H1 (cell line): ENCODE measurements around the gene SLC22A14. TPM values are rescaled to one million over a fixed set of nuclear protein-coding genes. Genes with fewer than 3 reads are reported as not detected.

Source experiments
- CTCF ChIA-PET: fragments of 300-600 bp; sonication (Branson Sonifier 250); formaldehyde crosslinking; loops from one replicate; lab custom pipeline; 2021; ENCODE audit not compliant: partially characterized antibody; lab: Charles Lee
- POLR2A ChIA-PET: fragments of 300-600 bp; sonication (Branson Sonifier 250); formaldehyde crosslinking; loops from one replicate; lab custom pipeline; 2021; ENCODE audit warnings: inconsistent platforms; ENCODE audit not compliant: partially characterized antibody; lab: Charles Lee
- DNase-seq, 2 experiments: peaks; one replicate each; pipeline versions ENCODE4 v3.0.0 to v3.0.0-alpha.2; 2010 to 2022; ENCODE audit warnings: low spot score in 2 of 2, low read depth in 1 of 2, mixed read lengths in 1 of 2
- FAIRE-seq: peaks from 2 replicates; lab custom pipeline; 2011; peaks lifted over from hg19 to GRCh38; lab: Jason Lieb, UNC
- H2AFZ ChIP-seq: 2 replicates; pipeline ENCODE4 v1.8.1; 2012; ENCODE audit warnings: low read length, inconsistent platforms
- H2AK5ac ChIP-seq: 2 replicates; pipeline ENCODE4 v1.6.1; 2013; ENCODE audit warnings: low read depth, low read length
- H2BK120ac ChIP-seq: replicated peaks from 2 replicates; pipeline ENCODE3; 2013; ENCODE audit warnings: low read depth, low read length, inconsistent platforms
- H2BK12ac ChIP-seq: 2 replicates; pipeline ENCODE4 v1.6.1; 2013; ENCODE audit warnings: low read depth, low read length
- H2BK15ac ChIP-seq: 2 replicates; pipeline ENCODE4 v1.6.1; 2013; ENCODE audit warnings: low read length
- H2BK20ac ChIP-seq: 2 replicates; pipeline ENCODE4 v1.6.1; 2013; ENCODE audit warnings: low read length
- H2BK5ac ChIP-seq: 2 replicates; pipeline ENCODE4 v1.6.1; 2013; ENCODE audit warnings: low read depth, low read length
- H3K14ac ChIP-seq: 2 replicates; pipeline ENCODE4 v1.6.1; 2013; ENCODE audit warnings: inconsistent platforms; ENCODE audit not compliant: insufficient read length
- H3K18ac ChIP-seq: 2 replicates; pipeline ENCODE4 v1.6.1; 2013; ENCODE audit warnings: low read length; ENCODE audit errors: extremely low read depth
- H3K23ac ChIP-seq: 2 replicates; pipeline ENCODE4 v1.6.1; 2013; ENCODE audit warnings: inconsistent platforms; ENCODE audit not compliant: insufficient read length
- H3K23me2 ChIP-seq: 2 replicates; pipeline ENCODE4 v1.6.1; 2013; ENCODE audit warnings: low read depth, low read length
- H3K27ac ChIP-seq: 2 replicates; pipeline ENCODE4 v1.6.1; 2011; ENCODE audit warnings: low read depth, low read length, inconsistent platforms
- H3K27me3 ChIP-seq, 4 experiments: replicated peaks in 1 of 4; 1 replicate in 1 of 4; 2 replicates in 3 of 4; pipeline versions ENCODE4 v1.6.1 to v1.8.1; 2011 to 2013; ENCODE audit warnings: low read length in 3 of 4, mild to moderate bottlenecking in 3 of 4, inconsistent platforms in 2 of 4, mixed read lengths in 2 of 4, moderate library complexity in 1 of 4; ENCODE audit not compliant: control insufficient read depth in 3 of 4, insufficient read depth in 3 of 4; ENCODE audit errors: extremely low read depth in 1 of 4
- H3K36me3 ChIP-seq, 4 experiments: 2 replicates each; pipeline versions ENCODE4 v1.6.1 to v1.8.1; 2011 to 2013; ENCODE audit warnings: mild to moderate bottlenecking in 4 of 4, low read length in 3 of 4, moderate library complexity in 2 of 4, control low read depth in 1 of 4, inconsistent platforms in 1 of 4; ENCODE audit not compliant: insufficient read depth in 4 of 4, control insufficient read depth in 2 of 4
- H3K4ac ChIP-seq: replicated peaks from 2 replicates; pipeline ENCODE3; 2013; ENCODE audit warnings: low read length, low read depth, mixed read lengths, inconsistent platforms; ENCODE audit not compliant: insufficient read length
- H3K4me1 ChIP-seq, 4 experiments: replicated peaks in 1 of 4; 1 replicate in 1 of 4; 2 replicates in 3 of 4; pipeline versions ENCODE4 v1.6.1 to v1.8.1; 2011 to 2013; ENCODE audit warnings: low read length in 3 of 4, inconsistent platforms in 2 of 4, mixed read lengths in 1 of 4; ENCODE audit not compliant: insufficient read depth in 4 of 4, control insufficient read depth in 3 of 4
- H3K4me2 ChIP-seq, 2 experiments: 2 replicates each; pipeline versions ENCODE4 v1.6.1 to v1.8.1; 2011 to 2013; ENCODE audit warnings: low read depth in 2 of 2, low read length in 2 of 2, control low read depth in 1 of 2, inconsistent platforms in 1 of 2, mild to moderate bottlenecking in 1 of 2; ENCODE audit not compliant: insufficient read depth in 1 of 2
- H3K4me3 ChIP-seq, 4 experiments: fragments of 200-600, 300-600 bp in 1 of 4; sonication (generic), shearing (Covaris generic), sonication (Bioruptor Twin) in 1 of 4; 2 replicates each; pipeline versions ENCODE4 v1.5.1 to v1.8.1; 2011 to 2016; ENCODE audit warnings: low read length in 4 of 4, low read depth in 3 of 4, control low read depth in 2 of 4, inconsistent platforms in 2 of 4, mild to moderate bottlenecking in 2 of 4, mixed read lengths in 1 of 4, moderate library complexity in 1 of 4; ENCODE audit not compliant: insufficient read depth in 2 of 4; ENCODE audit errors: extremely low read depth in 1 of 4
- H3K56ac ChIP-seq: replicated peaks from 2 replicates; pipeline ENCODE3; 2013; ENCODE audit warnings: low read depth, mild to moderate bottlenecking, mixed read lengths, low read length, inconsistent platforms; ENCODE audit not compliant: insufficient read length
- H3K79me1 ChIP-seq: 2 replicates; pipeline ENCODE4 v1.6.1; 2013; ENCODE audit warnings: low read depth, low read length, control low read depth
- H3K79me2 ChIP-seq, 2 experiments: 2 replicates each; pipeline versions ENCODE4 v1.6.1 to v1.8.1; 2012 to 2013; ENCODE audit warnings: low read length in 2 of 2, mild to moderate bottlenecking in 2 of 2, inconsistent platforms in 1 of 2; ENCODE audit not compliant: insufficient read depth in 2 of 2, control insufficient read depth in 1 of 2
- H3K9ac ChIP-seq, 4 experiments: replicated peaks in 1 of 4; 1 replicate in 1 of 4; 2 replicates in 3 of 4; pipeline versions ENCODE4 v1.6.1 to v1.8.1; 2011 to 2013; ENCODE audit warnings: low read depth in 3 of 4, low read length in 3 of 4, control low read depth in 2 of 4, mild to moderate bottlenecking in 2 of 4, moderate library complexity in 2 of 4, inconsistent platforms in 1 of 4; ENCODE audit errors: extremely low read depth in 1 of 4
- H3K9me3 ChIP-seq, 2 experiments: 2 replicates each; pipeline versions ENCODE4 v1.6.1 to v1.8.1; 2012 to 2013; ENCODE audit warnings: mild to moderate bottlenecking in 2 of 2, moderate library complexity in 2 of 2, control low read depth in 1 of 2, inconsistent platforms in 1 of 2, low read depth in 1 of 2, low read length in 1 of 2, mixed read lengths in 1 of 2; ENCODE audit not compliant: insufficient read depth in 2 of 2
- H4K20me1 ChIP-seq, 2 experiments: replicated peaks in 1 of 2; 2 replicates each; pipeline versions ENCODE3 to v1.8.1; 2011 to 2013; ENCODE audit warnings: inconsistent platforms in 2 of 2, low read length in 2 of 2, mild to moderate bottlenecking in 1 of 2; ENCODE audit not compliant: insufficient read depth in 2 of 2, control insufficient read depth in 1 of 2
- H4K5ac ChIP-seq: 2 replicates; pipeline ENCODE4 v1.6.1; 2013; ENCODE audit warnings: low read length, low read depth, mixed read lengths, inconsistent platforms; ENCODE audit not compliant: insufficient read length
- H4K8ac ChIP-seq: 2 replicates; pipeline ENCODE4 v1.8.0; 2013; ENCODE audit warnings: mild to moderate bottlenecking, moderate library complexity, low read length, inconsistent platforms; ENCODE audit not compliant: insufficient read depth; ENCODE audit errors: extremely low read depth
- H4K91ac ChIP-seq: replicated peaks from 2 replicates; pipeline ENCODE3; 2013; ENCODE audit warnings: low read length, mixed read lengths, inconsistent platforms; ENCODE audit not compliant: insufficient read length
- CHD1 ChIP-seq: IDR thresholded peaks from 2 replicates; pipeline ENCODE4 v1.6.1; 2012; ENCODE audit warnings: low read depth, low read length, improper control_type of control experiment
- SIN3A ChIP-seq, 2 experiments: IDR thresholded peaks in 1 of 2; conservative IDR thresholded peaks in 1 of 2; 2 replicates each; pipeline ENCODE4 v1.6.1; 2011 to 2012; ENCODE audit warnings: low read length in 2 of 2, improper control_type of control experiment in 1 of 2, low read depth in 1 of 2, mild to moderate bottlenecking in 1 of 2
- SP1 ChIP-seq: IDR thresholded peaks from 2 replicates; pipeline ENCODE4 v1.6.1; 2011; ENCODE audit warnings: low read depth, low read length
- TBP ChIP-seq: IDR thresholded peaks from 2 replicates; pipeline ENCODE4 v1.6.1; 2011; ENCODE audit warnings: low read depth, low read length, improper control_type of control experiment
- WGBS, 2 experiments: shearing (Covaris generic) in 1 of 2; methylation state at CpG; one replicate each; pipeline versions ENCODE4 v1.1.6 to v1.1.7; 2013 to 2015; ENCODE audit warnings: low lambda C conversion rate in 2 of 2, mixed read lengths in 2 of 2, inconsistent platforms in 1 of 2, low coverage in 1 of 2, missing lambda C conversion rate in 1 of 2; ENCODE audit not compliant: insufficient replicate concordance in 2 of 2, insufficient coverage in 1 of 2, insufficient read length in 1 of 2; ENCODE audit errors: extremely low coverage in 1 of 2, missing lambda C conversion rate in 1 of 2; 5-methylcytosine and 5-hydroxymethylcytosine counted together
- polyA plus RNA-seq, 7 experiments: library from polyadenylated mRNA; depleted of rRNA in 3 of 7; stranded (reverse) in 5 of 7; unstranded in 2 of 7; fragments of >200 nt in 5 of 7; fragments of 200-250 nt in 2 of 7; gene quantifications; 1 replicate in 5 of 7; 2 replicates in 1 of 7; 4 replicates in 1 of 7; pipeline versions ENCODE4 v1.2.1 to v1.2.3, GENCODE V29; 2011 to 2013; ENCODE audit warnings: missing spikeins in 2 of 7, mixed read lengths in 2 of 7
- total RNA-seq: library from RNA; stranded (reverse); fragmentation: NEBNext Ultra II Directional; extraction: Animal tissue kit (Norgen Biotek cat#: 25700); gene quantifications from 2 replicates; pipeline ENCODE4 v1.2.1, GENCODE V29; 2021

The SLC22A14 gene
- total and polyA plus RNA-seq, 2 of the 8 experiments (the other 6 are each of a cell fraction or from before 2014, with no cell fraction given), result 0.03 TPM; not detected in 1

- H3K9me3 ChIP-seq, result no peaks in the 10 kb centered on the region
- H2BK5ac ChIP-seq, result no peak overlapping the region
- H3K18ac ChIP-seq, result no peak overlapping the region
- H3K4me3 ChIP-seq, result no peak overlapping the region
- H3K56ac ChIP-seq, result no peak overlapping the region
- H3K14ac ChIP-seq, result no peak overlapping the region
- POLR2A ChIA-PET, result no interaction called here
- no peak for DNase-seq
- H4K91ac ChIP-seq, result no peak overlapping the region
- H3K36me3 ChIP-seq, result no peaks in the 10 kb centered on the region
- H3K4me1 ChIP-seq, result peaks cover 0 to 10% (median 3%) of the 10 kb centered on the region in 4 experiments; a peak in 3 of 7 replicates
- TF ChIP-seq TBP, result no peak
- no peak for TF ChIP-seq SP1
- no peak for TF ChIP-seq SIN3A (conservative IDR thresholded peaks at IDR 0.05 in 1 of 2, IDR thresholded peaks at IDR 0.05 in 1 of 2; ENCODE audit: low read depth in 1 of 2, low read length in 2 of 2)
- TF ChIP-seq CHD1, result no peak
- H2BK20ac ChIP-seq, result no peak overlapping the region
- no peak overlapping the region for H3K23ac ChIP-seq
- no peak overlapping the region for H2AK5ac ChIP-seq
- H3K9ac ChIP-seq, result no peak overlapping the region
- CTCF ChIA-PET, result no interaction called here
- WGBS, 2 experiments, result 80% methylated on average over 5 of the region's 5 CpGs; no CpG with 5 or more reads in 1 of the 2 experiments
- no peak overlapping the region for H4K8ac ChIP-seq
- no peak for FAIRE-seq
- H3K4ac ChIP-seq, result no peak overlapping the region
- no peak overlapping the region for H3K27ac ChIP-seq
- no peak overlapping the region for H3K4me2 ChIP-seq
- H4K5ac ChIP-seq, result no peak overlapping the region
- H3K27me3 ChIP-seq, result no peaks in the 10 kb centered on the region; a peak in 1 of 7 replicates
- no peak overlapping the region for H2AFZ ChIP-seq
- no peaks in the 10 kb centered on the region for H3K79me1 ChIP-seq
- 0 out of 2 replicates have a peak, but pooled peaks cover 3% of the 10 kb centered on the region for H3K23me2 ChIP-seq
- no peak overlapping the region for H2BK15ac ChIP-seq
- H4K20me1 ChIP-seq, result no peaks in the 10 kb centered on the region
- H2BK120ac ChIP-seq, result no peak overlapping the region
- no peak overlapping the region for H2BK12ac ChIP-seq
- H3K79me2 ChIP-seq, result no peaks in the 10 kb centered on the region
These were observed 14.0 kb upstream of the SLC22A14 start for GRCh38 chr3:38268087-38268486.
